Liver (tissue), 9 donors: ENCODE data around the gene NTN1. TPM values are rescaled to one million over a fixed set of nuclear protein-coding genes. Genes with fewer than 3 reads are reported as not detected.

ENCODE experiments used
- DNase-seq: peaks from one replicate; pipeline ENCODE4 v3.0.0-alpha.2; 2017; ENCODE audit warnings: low spot score
- H3K27ac ChIP-seq, 2 donors: one replicate each; pipeline ENCODE4 v1.7.0; 2013; ENCODE audit warnings: inconsistent platforms in 2 of 2, low read length in 2 of 2, control low read depth in 1 of 2, low read depth in 1 of 2, mild to moderate bottlenecking in 1 of 2
- H3K27me3 ChIP-seq, 4 donors: one replicate each; pipeline versions ENCODE4 v1.6.1 to v1.7.0; 2013; ENCODE audit warnings: low read length in 3 of 4, inconsistent platforms in 1 of 4, mild to moderate bottlenecking in 1 of 4, moderate library complexity in 1 of 4; ENCODE audit not compliant: control insufficient read depth in 4 of 4, insufficient read depth in 4 of 4
- H3K36me3 ChIP-seq, 4 donors: one replicate each; pipeline versions ENCODE4 v1.6.1 to v1.7.0; 2013; ENCODE audit warnings: low read length in 3 of 4, mild to moderate bottlenecking in 3 of 4, low read depth in 1 of 4, moderate library complexity in 1 of 4; ENCODE audit not compliant: control insufficient read depth in 4 of 4, insufficient read depth in 3 of 4
- H3K4me1 ChIP-seq, 4 donors: one replicate each; pipeline versions ENCODE4 v1.6.1 to v1.7.0; 2013; ENCODE audit warnings: low read length in 3 of 4, mild to moderate bottlenecking in 3 of 4, moderate library complexity in 1 of 4; ENCODE audit not compliant: control insufficient read depth in 4 of 4, insufficient read depth in 4 of 4
- H3K4me3 ChIP-seq, 3 donors: one replicate each; pipeline versions ENCODE4 v1.6.1 to v1.7.0; 2013; ENCODE audit warnings: low read length in 3 of 3, control low read depth in 1 of 3, low read depth in 1 of 3, mild to moderate bottlenecking in 1 of 3
- H3K9ac ChIP-seq, 2 donors: one replicate each; pipeline ENCODE4 v1.7.0; 2013; ENCODE audit warnings: low read length in 2 of 2, mild to moderate bottlenecking in 2 of 2, moderate library complexity in 2 of 2, control low read depth in 1 of 2, low read depth in 1 of 2
- H3K9me3 ChIP-seq, 4 donors: one replicate each; pipeline versions ENCODE4 v1.6.1 to v1.7.0; 2013; ENCODE audit warnings: low read length in 3 of 4; ENCODE audit not compliant: control insufficient read depth in 4 of 4
- EGR1 ChIP-seq, 2 donors: IDR thresholded peaks; 2 replicates each; pipeline ENCODE4 v1.6.1; 2016 to 2018; ENCODE audit warnings: antibody characterized with exemption in 2 of 2, low read depth in 2 of 2
- FOXA1 ChIP-seq: IDR thresholded peaks from 2 replicates; pipeline ENCODE4 v1.6.1; 2016; ENCODE audit warnings: antibody characterized with exemption
- FOXA2 ChIP-seq: IDR thresholded peaks from 2 replicates; pipeline ENCODE4 v1.6.1; 2016; ENCODE audit warnings: antibody characterized with exemption
- GABPA ChIP-seq, 2 donors: IDR thresholded peaks in 1 of 2; conservative IDR thresholded peaks in 1 of 2; 2 replicates each; pipeline ENCODE4 v1.6.1; 2016; ENCODE audit warnings: antibody characterized with exemption in 2 of 2, mild to moderate bottlenecking in 1 of 2, moderate library complexity in 1 of 2
- HNF4A ChIP-seq, 2 donors: conservative IDR thresholded peaks; 2 replicates each; pipeline ENCODE4 v1.6.1; 2016; ENCODE audit warnings: antibody characterized with exemption in 2 of 2, mild to moderate bottlenecking in 2 of 2
- HNF4G ChIP-seq: IDR thresholded peaks from 2 replicates; pipeline ENCODE4 v1.6.1; 2016; ENCODE audit warnings: antibody characterized with exemption
- JUND ChIP-seq, 2 donors: IDR thresholded peaks; 2 replicates each; pipeline ENCODE4 v1.6.1; 2016; ENCODE audit warnings: antibody characterized with exemption in 2 of 2
- NR2F2 ChIP-seq: IDR thresholded peaks from 2 replicates; pipeline ENCODE4 v1.6.1; 2016; ENCODE audit warnings: antibody characterized with exemption
- RAD21 ChIP-seq, 2 donors: IDR thresholded peaks; 2 replicates each; pipeline ENCODE4 v1.6.1; 2016; ENCODE audit warnings: antibody characterized with exemption in 2 of 2, mild to moderate bottlenecking in 2 of 2
- REST ChIP-seq: IDR thresholded peaks from 2 replicates; pipeline ENCODE4 v1.6.1; 2016; ENCODE audit warnings: antibody characterized with exemption, mild to moderate bottlenecking
- RXRA ChIP-seq, 2 donors: IDR thresholded peaks; 2 replicates each; pipeline ENCODE4 v1.6.1; 2017 to 2018; ENCODE audit warnings: antibody characterized with exemption in 2 of 2, mild to moderate bottlenecking in 1 of 2
- SP1 ChIP-seq: IDR thresholded peaks from 2 replicates; pipeline ENCODE4 v1.6.1; 2018; ENCODE audit warnings: antibody characterized with exemption, mild to moderate bottlenecking
- TAF1 ChIP-seq: conservative IDR thresholded peaks from 2 replicates; pipeline ENCODE4 v1.6.1; 2016; ENCODE audit warnings: antibody characterized with exemption, mild to moderate bottlenecking
- YY1 ChIP-seq: IDR thresholded peaks from 2 replicates; pipeline ENCODE4 v1.6.1; 2016; ENCODE audit warnings: antibody characterized with exemption, mild to moderate bottlenecking
- WGBS: extraction: QIAGEN DNeasy Blood & Tissue Kit; methylation state at CpG from one replicate; pipeline ENCODE4 v1.1.7; 2013; 5-methylcytosine and 5-hydroxymethylcytosine counted together
- polyA plus RNA-seq, 2 donors: library from polyadenylated mRNA; stranded (reverse) in 1 of 2; unstranded in 1 of 2; fragments of 200-250 nt in 1 of 2; fragments of >200 nt in 1 of 2; fragmentation: Nextera tagmentation in 1 of 2; extraction: Ambion mirVana in 1 of 2; gene quantifications; one replicate each; pipeline versions ENCODE4 v1.2.1 to v1.2.3, GENCODE V29; 2013 to 2015
- total RNA-seq, 2 donors: library from RNA; depleted of rRNA; stranded (reverse); fragments of >200 nt; gene quantifications; one replicate each; pipeline ENCODE4 v1.2.3, GENCODE V29; 2014
- TF ChIP-seq, protein P1 (sequence below): IDR thresholded peaks from 2 replicates; pipeline ENCODE4 v1.6.1; 2016; ENCODE audit warnings: antibody characterized with exemption
- TF ChIP-seq, protein P2 (sequence below): IDR thresholded peaks from 2 replicates; pipeline ENCODE4 v1.6.1; 2016; ENCODE audit warnings: antibody characterized with exemption
- TF ChIP-seq, protein P3 (sequence below): fragments of 150-350 bp; IDR thresholded peaks from 2 replicates; pipeline ENCODE4 v1.5.1; 2017; ENCODE audit warnings: improper control_type of control experiment, low read depth, low read length; ENCODE audit not compliant: missing input control
- TF ChIP-seq, protein P4 (sequence below): IDR thresholded peaks from 2 replicates; pipeline ENCODE4 v1.6.1; 2016; ENCODE audit warnings: antibody characterized with exemption
- donor health status: healthy.
- donor health status: healthy.
- donor health status: healthy.
- donor health status: healthy.
- donor health status: healthy.

Gene NTN1
- total and polyA plus RNA-seq, 4 donors: 0.14 to 8.7 (median 4.3) TPM

DNA sequence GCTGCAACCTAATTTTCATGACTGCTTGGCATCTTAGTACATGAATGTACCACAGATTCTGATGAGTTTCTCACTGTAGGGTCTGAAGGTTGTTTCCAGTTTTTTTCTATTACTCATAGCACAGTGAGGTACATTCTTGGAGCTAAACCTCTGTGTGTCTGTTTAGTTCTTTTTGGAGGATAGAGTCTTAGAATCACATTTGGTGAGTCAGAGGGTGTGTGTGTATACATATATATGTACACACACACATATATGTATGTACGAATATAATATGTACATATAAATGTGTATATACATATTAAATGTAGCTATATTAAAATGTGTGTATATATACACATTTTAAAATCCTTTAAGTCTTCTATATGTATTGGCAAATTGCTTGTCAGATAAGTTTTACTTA lies 72.9 kb downstream of the NTN1 start:
- DNase-seq: no peak
- Histone ChIP-seq H3K27ac (no peak overlapping the region), H3K36me3 (no peaks in the 10 kb centered on the region), H3K9ac (no peak overlapping the region), H3K9me3 (no peaks in the 10 kb centered on the region), H3K27me3 (no peaks in the 10 kb centered on the region), H3K4me1 (peaks cover 3 to 16% (median 10%) of the 10 kb centered on the region in 4 donors), H3K4me3 (no peak overlapping the region)
- WGBS: 83% methylated on average over 1 of the region's 1 CpG
- TF ChIP-seq YY1: no peak
- TF ChIP-seq RXRA (IDR thresholded peaks at IDR 0.05): no peak
- no peak for TF ChIP-seq JUND (IDR thresholded peaks at IDR 0.05)
- TF ChIP-seq, protein P1, sequence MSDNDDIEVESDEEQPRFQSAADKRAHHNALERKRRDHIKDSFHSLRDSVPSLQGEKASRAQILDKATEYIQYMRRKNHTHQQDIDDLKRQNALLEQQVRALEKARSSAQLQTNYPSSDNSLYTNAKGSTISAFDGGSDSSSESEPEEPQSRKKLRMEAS: no peak
- TF ChIP-seq RAD21 (IDR thresholded peaks at IDR 0.05): no peak
- TF ChIP-seq EGR1 (IDR thresholded peaks at IDR 0.05; ENCODE audit: low read depth in 2 of 2): no peak
- TF ChIP-seq REST: no peak
- TF ChIP-seq HNF4A (conservative IDR thresholded peaks at IDR 0.05): no peak
- TF ChIP-seq SP1: no peak
- TF ChIP-seq, protein P2, sequence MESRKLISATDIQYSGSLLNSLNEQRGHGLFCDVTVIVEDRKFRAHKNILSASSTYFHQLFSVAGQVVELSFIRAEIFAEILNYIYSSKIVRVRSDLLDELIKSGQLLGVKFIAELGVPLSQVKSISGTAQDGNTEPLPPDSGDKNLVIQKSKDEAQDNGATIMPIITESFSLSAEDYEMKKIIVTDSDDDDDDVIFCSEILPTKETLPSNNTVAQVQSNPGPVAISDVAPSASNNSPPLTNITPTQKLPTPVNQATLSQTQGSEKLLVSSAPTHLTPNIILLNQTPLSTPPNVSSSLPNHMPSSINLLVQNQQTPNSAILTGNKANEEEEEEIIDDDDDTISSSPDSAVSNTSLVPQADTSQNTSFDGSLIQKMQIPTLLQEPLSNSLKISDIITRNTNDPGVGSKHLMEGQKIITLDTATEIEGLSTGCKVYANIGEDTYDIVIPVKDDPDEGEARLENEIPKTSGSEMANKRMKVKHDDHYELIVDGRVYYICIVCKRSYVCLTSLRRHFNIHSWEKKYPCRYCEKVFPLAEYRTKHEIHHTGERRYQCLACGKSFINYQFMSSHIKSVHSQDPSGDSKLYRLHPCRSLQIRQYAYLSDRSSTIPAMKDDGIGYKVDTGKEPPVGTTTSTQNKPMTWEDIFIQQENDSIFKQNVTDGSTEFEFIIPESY: no peak
- TF ChIP-seq, protein P3, sequence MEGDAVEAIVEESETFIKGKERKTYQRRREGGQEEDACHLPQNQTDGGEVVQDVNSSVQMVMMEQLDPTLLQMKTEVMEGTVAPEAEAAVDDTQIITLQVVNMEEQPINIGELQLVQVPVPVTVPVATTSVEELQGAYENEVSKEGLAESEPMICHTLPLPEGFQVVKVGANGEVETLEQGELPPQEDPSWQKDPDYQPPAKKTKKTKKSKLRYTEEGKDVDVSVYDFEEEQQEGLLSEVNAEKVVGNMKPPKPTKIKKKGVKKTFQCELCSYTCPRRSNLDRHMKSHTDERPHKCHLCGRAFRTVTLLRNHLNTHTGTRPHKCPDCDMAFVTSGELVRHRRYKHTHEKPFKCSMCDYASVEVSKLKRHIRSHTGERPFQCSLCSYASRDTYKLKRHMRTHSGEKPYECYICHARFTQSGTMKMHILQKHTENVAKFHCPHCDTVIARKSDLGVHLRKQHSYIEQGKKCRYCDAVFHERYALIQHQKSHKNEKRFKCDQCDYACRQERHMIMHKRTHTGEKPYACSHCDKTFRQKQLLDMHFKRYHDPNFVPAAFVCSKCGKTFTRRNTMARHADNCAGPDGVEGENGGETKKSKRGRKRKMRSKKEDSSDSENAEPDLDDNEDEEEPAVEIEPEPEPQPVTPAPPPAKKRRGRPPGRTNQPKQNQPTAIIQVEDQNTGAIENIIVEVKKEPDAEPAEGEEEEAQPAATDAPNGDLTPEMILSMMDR: no peak
- TF ChIP-seq FOXA2: no peak
- TF ChIP-seq GABPA (IDR thresholded peaks at IDR 0.05 in 1 of 2, conservative IDR thresholded peaks at IDR 0.05 in 1 of 2): no peak
- TF ChIP-seq, protein P4, sequence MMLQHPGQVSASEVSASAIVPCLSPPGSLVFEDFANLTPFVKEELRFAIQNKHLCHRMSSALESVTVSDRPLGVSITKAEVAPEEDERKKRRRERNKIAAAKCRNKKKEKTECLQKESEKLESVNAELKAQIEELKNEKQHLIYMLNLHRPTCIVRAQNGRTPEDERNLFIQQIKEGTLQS: no peak
- no peak for TF ChIP-seq HNF4G
- TF ChIP-seq NR2F2: no peak
- TF ChIP-seq TAF1: no peak
- no peak for TF ChIP-seq FOXA1
